Lower leg skin (tissue), 3 donors: ENCODE results near the gene TXNDC5.

Source experiments
- POLR2A ChIP-seq, 2 donors: fragments of 450-650 bp; IDR thresholded peaks; one replicate each; pipeline ENCODE4 v1.6.1; 2016 to 2017; ENCODE audit warnings: antibody characterized with exemption in 2 of 2, mild to moderate bottlenecking in 1 of 2, moderate library complexity in 1 of 2
- TF ChIP-seq, protein P1 (sequence below), 3 donors: fragments of 450-650 bp; IDR thresholded peaks; one replicate each; pipeline ENCODE4 v1.5.1; 2016; ENCODE audit warnings: antibody characterized with exemption in 3 of 3, mild to moderate bottlenecking in 3 of 3, moderate library complexity in 2 of 3

DNA sequence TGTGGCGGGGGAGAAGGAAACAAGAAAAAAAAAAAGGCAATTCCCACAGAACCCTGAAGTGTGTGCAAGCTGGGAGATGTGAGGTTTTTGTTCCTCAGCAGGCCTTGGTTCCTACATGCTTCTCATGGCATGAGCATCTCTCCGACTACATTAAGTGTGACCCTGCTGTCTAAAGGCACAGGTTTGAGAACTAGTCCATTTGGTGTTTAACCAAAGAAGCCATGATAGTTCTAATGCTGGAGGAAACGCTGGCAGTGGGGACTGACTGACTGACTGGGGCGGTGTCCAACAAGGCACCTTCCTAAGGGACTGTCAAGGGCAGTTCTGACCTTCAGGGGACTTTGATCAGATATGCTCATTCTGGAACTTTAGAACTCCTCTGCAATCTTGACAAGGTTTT, 3.8 kb downstream of the TXNDC5 start:
- no peak for TF ChIP-seq POLR2A (IDR thresholded peaks at IDR 0.05)
- TF ChIP-seq, protein P1, sequence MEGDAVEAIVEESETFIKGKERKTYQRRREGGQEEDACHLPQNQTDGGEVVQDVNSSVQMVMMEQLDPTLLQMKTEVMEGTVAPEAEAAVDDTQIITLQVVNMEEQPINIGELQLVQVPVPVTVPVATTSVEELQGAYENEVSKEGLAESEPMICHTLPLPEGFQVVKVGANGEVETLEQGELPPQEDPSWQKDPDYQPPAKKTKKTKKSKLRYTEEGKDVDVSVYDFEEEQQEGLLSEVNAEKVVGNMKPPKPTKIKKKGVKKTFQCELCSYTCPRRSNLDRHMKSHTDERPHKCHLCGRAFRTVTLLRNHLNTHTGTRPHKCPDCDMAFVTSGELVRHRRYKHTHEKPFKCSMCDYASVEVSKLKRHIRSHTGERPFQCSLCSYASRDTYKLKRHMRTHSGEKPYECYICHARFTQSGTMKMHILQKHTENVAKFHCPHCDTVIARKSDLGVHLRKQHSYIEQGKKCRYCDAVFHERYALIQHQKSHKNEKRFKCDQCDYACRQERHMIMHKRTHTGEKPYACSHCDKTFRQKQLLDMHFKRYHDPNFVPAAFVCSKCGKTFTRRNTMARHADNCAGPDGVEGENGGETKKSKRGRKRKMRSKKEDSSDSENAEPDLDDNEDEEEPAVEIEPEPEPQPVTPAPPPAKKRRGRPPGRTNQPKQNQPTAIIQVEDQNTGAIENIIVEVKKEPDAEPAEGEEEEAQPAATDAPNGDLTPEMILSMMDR (IDR thresholded peaks at IDR 0.05), result no peak
